HG03045 (cell line): ENCODE data around the gene SNRPD1.
"Not testable (repeated sequence)": the region's sequence is repeated elsewhere in the genome, so short reads cannot be mapped to it uniquely, and the experiment has no call there.

Experiments
- ATAC-seq: cut with Tn5 transposase; IDR thresholded peaks from one replicate; pipeline ENCODE4 v1.9.1; 2021; ENCODE audit warnings: mild to moderate bottlenecking, moderate library complexity; ENCODE audit not compliant: unreplicated experiment

Gene SNRPD1

GRCh38 chr18:21634588-21635199, 22.6 kb downstream of the SNRPD1 start:
- no peak for ATAC-seq

- no peak for ATAC-seq
Measured at GRCh38 chr18:21636769-21637168, 24.7 kb downstream of the SNRPD1 start.

- no peak for ATAC-seq
Measured at GRCh38 chr18:21638822-21639221, 26.7 kb downstream of the SNRPD1 start.

DNA sequence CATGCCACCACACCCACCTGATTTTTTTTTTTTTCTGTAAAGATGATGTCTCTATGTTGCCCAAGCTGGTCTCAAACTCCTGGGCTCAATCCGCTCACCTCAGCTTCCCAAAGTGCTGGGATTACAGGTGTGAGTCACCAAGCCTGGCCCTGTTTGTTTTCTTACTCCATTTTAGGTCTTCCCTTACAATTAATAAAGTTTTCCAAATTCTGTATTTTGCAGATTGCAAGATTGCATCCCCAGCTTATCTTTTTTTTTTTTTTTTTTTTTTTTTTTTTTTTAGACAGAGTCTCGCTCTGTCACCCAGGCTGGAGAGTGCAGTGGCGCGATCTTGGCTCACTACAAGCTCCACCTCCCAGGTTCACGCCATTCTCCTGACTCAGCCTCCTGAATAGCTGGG, 28.3 kb downstream of the SNRPD1 start:
- ATAC-seq: not testable (repeated sequence)

- no peak for ATAC-seq
Measured at GRCh38 chr18:21650311-21650710, 38.2 kb downstream of the SNRPD1 start.

DNA sequence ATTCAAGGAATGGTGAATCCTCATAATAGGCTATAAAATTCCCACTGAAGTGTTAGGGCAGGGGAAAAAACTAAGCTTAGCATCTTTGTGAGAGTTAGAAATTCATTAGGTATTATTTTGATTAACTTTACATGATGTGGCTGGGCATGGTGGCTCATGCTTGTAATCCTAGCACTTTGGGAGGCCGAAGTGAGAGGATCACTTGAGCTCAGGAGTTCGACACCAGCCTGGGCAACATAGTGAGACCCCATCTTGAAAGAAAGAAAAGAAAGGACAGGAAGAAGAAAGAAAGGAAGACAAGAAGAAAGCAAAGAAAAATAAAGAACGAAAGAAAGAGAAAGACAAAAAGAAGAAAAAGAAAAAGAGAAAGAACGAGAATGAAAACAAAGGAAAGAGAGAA, 40.0 kb downstream of the SNRPD1 start:
- ATAC-seq: no peak

GRCh38 chr18:21653361-21653760, 41.2 kb downstream of the SNRPD1 start:
- no peak for ATAC-seq

GRCh38 chr18:21656402-21656801, 44.3 kb downstream of the SNRPD1 start:
- no peak for ATAC-seq

- ATAC-seq: no peak
Measured at GRCh38 chr18:21660078-21660477, 48.0 kb downstream of the SNRPD1 start.

DNA sequence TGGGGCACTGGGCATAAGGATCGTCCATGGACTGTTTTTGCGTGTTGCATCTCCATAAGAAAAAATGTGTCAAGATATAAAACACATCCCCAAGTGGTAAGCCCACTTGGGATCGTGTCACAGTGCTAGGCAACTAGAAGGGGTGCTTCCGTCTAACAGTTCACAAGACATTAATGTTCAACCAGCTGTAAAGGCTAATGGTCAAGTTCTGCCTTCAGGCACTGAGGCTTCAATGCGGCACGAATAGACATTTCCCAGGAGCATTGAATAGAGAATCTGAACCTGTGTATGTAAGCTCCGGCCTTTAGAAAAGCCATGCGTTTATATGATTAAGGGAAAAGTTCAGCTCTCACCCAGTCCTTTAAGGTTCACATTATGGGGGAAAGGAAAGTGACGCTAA, 50.5 kb downstream of the SNRPD1 start:
- ATAC-seq: no peak

- no peak for ATAC-seq
Measured at GRCh38 chr18:21663578-21663977, 51.5 kb downstream of the SNRPD1 start.

- no peak for ATAC-seq
Measured at GRCh38 chr18:21664069-21664468, 52.0 kb downstream of the SNRPD1 start.

- no peak for ATAC-seq
Measured at GRCh38 chr18:21669736-21670285, 57.7 kb downstream of the SNRPD1 start.

DNA sequence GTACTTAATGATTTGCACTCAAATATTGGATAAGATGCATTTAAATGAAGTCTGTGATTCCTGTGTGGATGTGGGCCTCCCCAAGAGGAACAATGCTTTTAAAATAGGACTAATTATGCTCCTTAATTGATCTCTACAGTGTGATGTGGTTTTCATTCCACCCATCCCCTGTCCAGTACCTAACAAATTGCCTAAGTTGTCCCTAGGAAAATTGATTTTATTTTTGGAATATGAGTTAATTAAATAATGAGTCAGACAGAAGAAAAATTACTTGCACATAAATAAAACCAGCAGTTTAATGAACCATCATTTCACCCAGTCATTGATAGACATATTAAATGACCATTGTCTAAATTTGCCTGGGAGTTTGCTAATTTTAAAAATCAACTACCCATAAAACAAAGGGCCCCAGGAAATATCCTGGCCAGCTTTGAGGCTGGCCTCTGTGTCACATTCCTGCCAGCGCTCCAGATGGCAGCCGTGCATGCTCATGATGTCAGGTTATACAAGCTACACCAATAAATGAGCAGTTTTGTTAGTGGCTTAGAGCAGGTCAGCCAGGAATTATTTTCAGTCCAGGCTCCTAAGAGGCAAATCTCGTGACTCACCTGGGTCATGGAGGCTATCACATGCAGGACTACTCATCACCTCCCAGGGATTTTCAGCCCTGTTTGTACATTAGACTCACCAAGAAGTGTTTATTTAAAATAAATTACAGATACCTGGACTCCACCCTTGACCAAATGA, 60.6 kb downstream of the SNRPD1 start:
- no peak for ATAC-seq

- ATAC-seq: not testable (repeated sequence)
Measured at GRCh38 chr18:21675354-21675753, 63.2 kb downstream of the SNRPD1 start.

DNA sequence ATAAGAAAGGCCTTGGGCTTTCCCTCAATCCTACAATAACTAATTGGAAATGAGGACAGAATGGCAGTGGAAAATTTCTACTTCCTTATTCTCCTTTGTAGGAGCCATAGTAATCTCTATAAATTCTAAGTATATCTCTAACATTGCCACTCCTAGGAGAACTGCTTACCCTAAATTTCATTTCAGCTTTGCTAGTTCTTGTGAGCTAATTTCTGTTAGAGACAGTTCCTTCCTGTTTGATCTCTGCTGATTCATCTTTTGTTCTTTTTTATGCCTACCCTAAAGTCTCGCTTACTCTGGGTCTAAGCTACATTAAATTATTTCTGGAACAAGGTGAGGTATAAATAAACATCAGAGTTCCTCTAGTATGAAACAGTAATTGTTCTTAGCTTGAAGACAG, 66.7 kb downstream of the SNRPD1 start:
- ATAC-seq: no peak

DNA sequence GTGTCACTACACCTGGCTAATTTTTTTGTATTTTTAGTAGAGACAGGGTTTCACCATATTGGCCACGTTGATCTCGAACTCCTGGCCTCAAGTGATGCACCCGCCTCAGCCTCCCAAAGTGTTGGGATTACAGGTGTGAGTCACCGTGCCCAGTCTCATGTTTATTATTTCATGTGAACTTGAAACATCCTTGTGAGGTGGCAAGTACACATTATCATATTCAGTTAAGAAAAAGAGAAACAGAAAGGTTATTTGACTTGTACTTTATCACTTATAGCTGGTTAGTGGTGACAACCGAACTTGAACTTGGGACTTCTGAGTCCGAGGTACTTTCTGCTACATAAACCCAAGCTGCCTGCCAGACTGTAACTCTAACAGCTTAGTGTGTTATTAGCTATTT, 68.0 kb downstream of the SNRPD1 start:
- ATAC-seq: no peak

DNA sequence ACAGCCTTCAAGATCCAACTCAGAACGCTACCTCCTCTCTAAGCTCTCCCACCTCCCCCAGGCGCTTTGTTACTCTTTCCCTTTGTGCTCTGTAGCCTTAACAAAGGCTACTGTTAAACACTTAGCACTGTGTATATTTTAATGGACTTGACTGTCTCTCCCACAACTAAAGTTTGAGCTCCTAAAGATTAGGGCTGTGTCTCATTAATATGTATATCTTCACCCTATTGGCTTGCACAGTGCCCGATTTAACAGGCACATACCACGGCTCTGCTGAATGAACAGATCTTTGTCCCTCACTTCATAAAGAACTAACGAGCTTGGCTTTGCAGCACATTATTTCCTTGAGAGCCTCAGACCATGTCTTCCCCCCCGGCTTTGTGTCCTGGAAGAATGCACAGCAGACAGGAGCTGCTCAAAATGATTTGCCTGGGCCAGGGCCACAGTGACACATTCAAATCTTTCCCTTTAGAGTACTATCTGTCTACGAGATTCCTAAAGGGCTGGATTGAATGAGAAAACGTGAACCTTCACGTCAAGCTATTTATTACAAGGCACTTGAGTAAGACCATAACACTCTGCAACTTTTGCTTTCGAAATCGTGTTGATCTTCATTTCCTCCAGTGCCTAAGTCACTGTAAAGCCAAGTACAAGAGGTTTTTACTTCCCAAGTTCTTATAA, 70.4 kb downstream of the SNRPD1 start:
- peak; percentile 48 for ATAC-seq
